NB4 (cell line): ENCODE results near the gene ATG2B.

Source experiments
- DNase-seq: peaks from one replicate; pipeline ENCODE4 v3.0.0; 2010; ENCODE audit warnings: low read depth
- H3K4me3 ChIP-seq: one replicate; pipeline ENCODE4 v1.5.1; 2011; ENCODE audit warnings: mild to moderate bottlenecking, low read depth, low read length, moderate library complexity
- MAX ChIP-seq: IDR thresholded peaks from 2 replicates; pipeline ENCODE4 v1.6.1; 2011; ENCODE audit warnings: low read depth, low read length
- MYC ChIP-seq: IDR thresholded peaks from 2 replicates; pipeline ENCODE4 v1.6.1; 2011; ENCODE audit warnings: low read depth, low read length
- POLR2A ChIP-seq: IDR thresholded peaks from 2 replicates; pipeline ENCODE4 v1.6.1; 2011; ENCODE audit warnings: mild to moderate bottlenecking; ENCODE audit not compliant: insufficient read length; ENCODE audit errors: extremely low read depth
- TF ChIP-seq, protein P1 (sequence below): IDR thresholded peaks from one replicate; pipeline ENCODE4 v1.5.1; 2012; ENCODE audit warnings: low read depth, low read length

The ATG2B gene

GRCh38 chr14:96362965-96363750, at the start of gene ATG2B, which contains the start of gene GSKIP:
TSS of gene ATG2B (minus strand) at chr14:96363341. CDS start at chr14:96362976, 365 bp downstream.
TSS of gene GSKIP (plus strand) at chr14:96363526. CDS start at chr14:96382248, 18,722 bp downstream.
- peak within 1 kb of the TSS; percentile 89 for H3K4me3 ChIP-seq
- TF ChIP-seq POLR2A (peak; percentile 66), MYC (no peak)

DNA sequence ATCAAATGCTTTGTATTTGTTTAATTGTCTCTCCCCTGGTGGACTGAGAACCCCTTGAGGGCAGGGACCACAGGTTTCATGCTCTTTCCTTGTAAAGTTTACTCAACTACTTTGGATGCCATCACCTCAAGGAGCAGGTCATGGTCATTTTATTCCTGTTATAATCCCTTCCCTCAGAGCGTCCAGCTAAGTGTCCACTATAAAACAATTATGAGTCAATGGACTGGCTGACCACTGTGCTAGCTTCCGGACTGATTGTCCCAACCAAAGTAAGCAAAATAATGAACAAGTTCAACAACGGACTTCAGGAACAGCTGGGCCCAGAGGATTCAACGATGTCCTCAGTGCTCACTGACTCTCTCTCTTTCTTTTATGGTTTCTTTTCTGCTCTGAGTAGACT, 47.0 kb upstream of the ATG2B start:
- TF ChIP-seq, protein P1, sequence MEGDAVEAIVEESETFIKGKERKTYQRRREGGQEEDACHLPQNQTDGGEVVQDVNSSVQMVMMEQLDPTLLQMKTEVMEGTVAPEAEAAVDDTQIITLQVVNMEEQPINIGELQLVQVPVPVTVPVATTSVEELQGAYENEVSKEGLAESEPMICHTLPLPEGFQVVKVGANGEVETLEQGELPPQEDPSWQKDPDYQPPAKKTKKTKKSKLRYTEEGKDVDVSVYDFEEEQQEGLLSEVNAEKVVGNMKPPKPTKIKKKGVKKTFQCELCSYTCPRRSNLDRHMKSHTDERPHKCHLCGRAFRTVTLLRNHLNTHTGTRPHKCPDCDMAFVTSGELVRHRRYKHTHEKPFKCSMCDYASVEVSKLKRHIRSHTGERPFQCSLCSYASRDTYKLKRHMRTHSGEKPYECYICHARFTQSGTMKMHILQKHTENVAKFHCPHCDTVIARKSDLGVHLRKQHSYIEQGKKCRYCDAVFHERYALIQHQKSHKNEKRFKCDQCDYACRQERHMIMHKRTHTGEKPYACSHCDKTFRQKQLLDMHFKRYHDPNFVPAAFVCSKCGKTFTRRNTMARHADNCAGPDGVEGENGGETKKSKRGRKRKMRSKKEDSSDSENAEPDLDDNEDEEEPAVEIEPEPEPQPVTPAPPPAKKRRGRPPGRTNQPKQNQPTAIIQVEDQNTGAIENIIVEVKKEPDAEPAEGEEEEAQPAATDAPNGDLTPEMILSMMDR: no peak
- TF ChIP-seq POLR2A (no peak), MAX (no peak), MYC (no peak)
- H3K4me3 ChIP-seq: no peak overlapping the region
- DNase-seq: no peak

More at GRCh38 chr14:96362965-96363750, at the start of gene ATG2B, which contains the start of gene GSKIP:
- DNase-seq: peak; percentile 94

- no peak for DNase-seq
- no peak overlapping the region for H3K4me3 ChIP-seq
- no peak for TF ChIP-seq MYC
- no peak for TF ChIP-seq MAX
- TF ChIP-seq, protein P1: no peak
- no peak for TF ChIP-seq POLR2A
Measured at GRCh38 chr14:96409701-96410100, 46.6 kb upstream of the ATG2B start.

DNA sequence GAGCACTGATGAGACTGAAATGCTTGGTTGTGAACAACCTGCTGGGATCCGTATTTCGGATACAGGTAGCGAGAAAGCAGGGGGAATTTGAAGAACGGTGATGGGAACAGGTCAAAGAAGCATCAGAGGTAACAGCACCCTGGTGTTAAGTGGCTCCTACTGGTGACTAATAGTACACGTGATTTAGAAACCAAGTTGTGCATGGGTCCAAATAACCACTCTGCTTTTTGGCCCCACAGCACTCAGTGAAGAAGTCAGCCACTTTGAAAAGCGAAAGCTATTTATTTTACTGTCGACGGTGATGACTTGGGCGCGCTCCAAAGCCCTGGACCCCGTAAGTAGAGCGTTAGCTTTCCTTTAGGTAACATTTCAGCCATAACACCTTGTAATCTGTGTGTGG, 45.5 kb upstream of the ATG2B start:
- no peak for DNase-seq
- H3K4me3 ChIP-seq: no peak overlapping the region
- no peak for TF ChIP-seq POLR2A
- TF ChIP-seq, protein P1: no peak
- TF ChIP-seq MAX: no peak
- TF ChIP-seq MYC: no peak

- DNase-seq: no peak
- TF ChIP-seq POLR2A (no peak), MYC (no peak), MAX (no peak)
- TF ChIP-seq, protein P1: no peak
- H3K4me3 ChIP-seq: no peak overlapping the region
Measured at GRCh38 chr14:96407935-96408570, 44.9 kb upstream of the ATG2B start.

- TF ChIP-seq MAX (no peak), POLR2A (no peak), MYC (no peak)
- TF ChIP-seq, protein P1: no peak
- no peak for DNase-seq
- no peak overlapping the region for H3K4me3 ChIP-seq
Measured at GRCh38 chr14:96405677-96406076, 42.5 kb upstream of the ATG2B start.
